H9 (cell line): ENCODE results near the gene YBX1. TPM values are rescaled to one million over a fixed set of nuclear protein-coding genes. Genes with fewer than 3 reads are reported as not detected.
A peak's percentile ranks its signal among the peaks of the same experiment; 100 is the strongest.

Source experiments
- DNase-seq: peaks from one replicate; pipeline ENCODE4 v3.0.0-alpha.2; 2017
- H2AFZ ChIP-seq: one replicate; pipeline ENCODE4 v1.6.1; 2013; ENCODE audit warnings: mild to moderate bottlenecking, low read length, control low read depth, moderate library complexity
- H2AK5ac ChIP-seq: 2 replicates; pipeline ENCODE4 v1.6.1; 2013; ENCODE audit warnings: low read length, control low read depth, mixed read lengths; ENCODE audit not compliant: insufficient read length
- H2BK120ac ChIP-seq: one replicate; pipeline ENCODE4 v1.6.1; 2013; ENCODE audit warnings: low read depth, mild to moderate bottlenecking, low read length, control low read depth, inconsistent platforms; ENCODE audit not compliant: poor library complexity, severe bottlenecking
- H2BK12ac ChIP-seq: 2 replicates; pipeline ENCODE4 v1.6.1; 2013; ENCODE audit warnings: low read length, control low read depth, mixed read lengths, low read depth; ENCODE audit not compliant: insufficient read length
- H2BK15ac ChIP-seq: 2 replicates; pipeline ENCODE4 v1.6.1; 2013; ENCODE audit warnings: low read depth, low read length, control low read depth
- H2BK20ac ChIP-seq: one replicate; pipeline ENCODE4 v1.6.1; 2013; ENCODE audit warnings: low read depth, mild to moderate bottlenecking, low read length, control low read depth, inconsistent platforms; ENCODE audit not compliant: poor library complexity, severe bottlenecking
- H2BK5ac ChIP-seq: 2 replicates; pipeline ENCODE4 v1.6.1; 2013; ENCODE audit warnings: low read length, control low read depth, mixed read lengths; ENCODE audit not compliant: insufficient read length
- H3K14ac ChIP-seq: 2 replicates; pipeline ENCODE4 v1.6.1; 2013; ENCODE audit warnings: low read length, control low read depth; ENCODE audit not compliant: insufficient read depth
- H3K18ac ChIP-seq: 2 replicates; pipeline ENCODE4 v1.6.1; 2013; ENCODE audit warnings: low read depth, mild to moderate bottlenecking, mixed read lengths, low read length, control low read depth; ENCODE audit not compliant: insufficient read length
- H3K23ac ChIP-seq: 2 replicates; pipeline ENCODE4 v1.6.1; 2013; ENCODE audit warnings: low read length, control low read depth, mixed read lengths, low read depth; ENCODE audit not compliant: insufficient read length
- H3K23me2 ChIP-seq: 2 replicates; pipeline ENCODE4 v1.6.1; 2013; ENCODE audit warnings: low read depth, mild to moderate bottlenecking, mixed read lengths, low read length, control low read depth; ENCODE audit not compliant: insufficient read length, poor library complexity, severe bottlenecking
- H3K27ac ChIP-seq: 2 replicates; pipeline ENCODE4 v1.5.1; 2013; ENCODE audit warnings: low read length, control low read depth, mixed read lengths, low read depth; ENCODE audit not compliant: insufficient read length
- H3K27me3 ChIP-seq: 2 replicates; pipeline ENCODE4 v1.6.1; 2013; ENCODE audit warnings: low read length, control low read depth, inconsistent platforms; ENCODE audit not compliant: insufficient read depth
- H3K4ac ChIP-seq: 2 replicates; pipeline ENCODE4 v1.6.1; 2013; ENCODE audit warnings: low read depth, mild to moderate bottlenecking, control low read depth, inconsistent platforms, low read length, moderate library complexity
- H3K4me1 ChIP-seq: 2 replicates; pipeline ENCODE4 v1.6.1; 2013; ENCODE audit warnings: low read length, control low read depth, inconsistent platforms; ENCODE audit not compliant: insufficient read depth
- H3K4me2 ChIP-seq: 2 replicates; pipeline ENCODE4 v1.6.1; 2013; ENCODE audit warnings: low read length, control low read depth, mixed read lengths; ENCODE audit not compliant: insufficient read length, insufficient read depth
- H3K56ac ChIP-seq: 2 replicates; pipeline ENCODE4 v1.6.1; 2013; ENCODE audit warnings: low read depth, mild to moderate bottlenecking, mixed read lengths, low read length, control low read depth; ENCODE audit not compliant: insufficient read length
- H3K79me1 ChIP-seq: 2 replicates; pipeline ENCODE4 v1.6.1; 2013; ENCODE audit warnings: low read depth, mild to moderate bottlenecking, moderate library complexity, low read length, control low read depth, inconsistent platforms; ENCODE audit not compliant: insufficient read depth, poor library complexity, severe bottlenecking
- H3K79me2 ChIP-seq: 2 replicates; pipeline ENCODE4 v1.6.1; 2013; ENCODE audit warnings: low read length, control low read depth, inconsistent platforms; ENCODE audit not compliant: insufficient read depth
- H3K9ac ChIP-seq: 2 replicates; pipeline ENCODE4 v1.6.1; 2013; ENCODE audit warnings: low read length, control low read depth, mixed read lengths; ENCODE audit not compliant: insufficient read length; ENCODE audit errors: extremely low read depth
- H3K9me3 ChIP-seq: one replicate; pipeline ENCODE4 v1.6.1; 2013; ENCODE audit warnings: low read depth, low read length, inconsistent platforms; ENCODE audit not compliant: control insufficient read depth
- H3T11ph ChIP-seq: one replicate; pipeline ENCODE4 v1.6.1; 2013; ENCODE audit warnings: mild to moderate bottlenecking, low read length, control low read depth, inconsistent platforms
- H4K20me1 ChIP-seq: one replicate; pipeline ENCODE4 v1.6.1; 2013; ENCODE audit not compliant: control insufficient read depth, insufficient read length, insufficient read depth
- H4K5ac ChIP-seq: 2 replicates; pipeline ENCODE4 v1.6.1; 2013; ENCODE audit warnings: low read depth, mild to moderate bottlenecking, mixed read lengths, low read length, control low read depth; ENCODE audit not compliant: insufficient read length
- H4K8ac ChIP-seq: replicated peaks from 2 replicates; pipeline ENCODE4 v1.6.1; 2013; ENCODE audit warnings: low read length, control low read depth, mixed read lengths, low read depth; ENCODE audit not compliant: insufficient read length
- H4K91ac ChIP-seq: 2 replicates; pipeline ENCODE4 v1.6.1; 2013; ENCODE audit warnings: low read depth, mild to moderate bottlenecking, moderate library complexity, mixed read lengths, low read length, control low read depth; ENCODE audit not compliant: insufficient read length
- H3K27ac Mint-ChIP-seq, 3 experiments: 2 replicates in 2 of 3; 3 replicates in 1 of 3; pipeline ENCODE4 v1.8.0; 2020 to 2021; ENCODE audit warnings: mixed read lengths in 3 of 3, mild to moderate bottlenecking in 1 of 3, moderate library complexity in 1 of 3
- H3K27me3 Mint-ChIP-seq: 2 replicates; pipeline ENCODE4 v1.8.0; 2021; ENCODE audit warnings: low read depth, mild to moderate bottlenecking, moderate library complexity, mixed read lengths
- H3K36me3 Mint-ChIP-seq, 3 experiments: 2 replicates in 2 of 3; 3 replicates in 1 of 3; pipeline ENCODE4 v1.8.0; 2020 to 2021; ENCODE audit warnings: low read depth in 3 of 3, mixed read lengths in 3 of 3; ENCODE audit not compliant: insufficient read depth in 1 of 3
- H3K4me1 Mint-ChIP-seq, 2 experiments: 2 replicates each; pipeline ENCODE4 v1.8.0; 2020; ENCODE audit warnings: mixed read lengths in 2 of 2
- H3K4me3 Mint-ChIP-seq, 2 experiments: 2 replicates in 1 of 2; 3 replicates in 1 of 2; pipeline ENCODE4 v1.8.0; 2020 to 2021; ENCODE audit warnings: mild to moderate bottlenecking in 2 of 2, mixed read lengths in 2 of 2, moderate library complexity in 1 of 2
- H3K9me3 Mint-ChIP-seq, 2 experiments: 2 replicates in 1 of 2; 3 replicates in 1 of 2; pipeline ENCODE4 v1.8.0; 2020; ENCODE audit warnings: mild to moderate bottlenecking in 2 of 2, mixed read lengths in 2 of 2, moderate library complexity in 1 of 2
- CTCF ChIP-seq: fragments of 200-600 bp; sonication (generic); conservative IDR thresholded peaks from 3 replicates; pipeline ENCODE4 v1.8.0; 2021; ENCODE audit warnings: antibody characterized with exemption, mild to moderate bottlenecking
- WGBS: extraction: QIAGEN DNeasy Blood & Tissue Kit; methylation state at CpG from one replicate; pipeline ENCODE4 v1.1.7; 2013; ENCODE audit warnings: missing lambda C conversion rate, low lambda C conversion rate, mixed read lengths; ENCODE audit not compliant: insufficient read length; ENCODE audit errors: extremely low coverage; 5-methylcytosine and 5-hydroxymethylcytosine counted together
- total RNA-seq: library from RNA; stranded (reverse); gene quantifications from 2 replicates; pipeline ENCODE4 v1.2.1, GENCODE V29; 2021

The YBX1 gene
- total RNA-seq, 1 experiment from 2014 or later, result 1,019 TPM

GRCh38 chr1:42692911-42693310 is 10.7 kb downstream of the YBX1 start:
- peaks cover 31 to 63% (median 54%) of the 10 kb centered on the region in 3 experiments for H3K36me3 Mint-ChIP-seq
- no peak overlapping the region for H3T11ph ChIP-seq
- H3K14ac ChIP-seq, result no peak overlapping the region
- no peak overlapping the region for H3K4me3 Mint-ChIP-seq
- H4K91ac ChIP-seq, result no peak overlapping the region
- H3K27me3 ChIP-seq, result no peaks in the 10 kb centered on the region
- no peak overlapping the region for H2BK20ac ChIP-seq
- H2BK5ac ChIP-seq, result no peak overlapping the region
- no peaks in the 10 kb centered on the region for H3K9me3 Mint-ChIP-seq
- no peak overlapping the region for H2AK5ac ChIP-seq
- H3K23me2 ChIP-seq, result no peaks in the 10 kb centered on the region
- H3K9ac ChIP-seq, result no peak overlapping the region
- no peak overlapping the region for H2BK12ac ChIP-seq
- no peaks in the 10 kb centered on the region; the same call in 1 of the 2 replicates for H3K27me3 Mint-ChIP-seq
- WGBS, result no CpG with 5 or more reads among the region's 2 CpGs
- H3K27ac Mint-ChIP-seq, result peak overlapping the region; percentile 2 to 81 (median 63); a peak in 5 of 7 replicates
- H2AFZ ChIP-seq, result no peak overlapping the region
- no peak overlapping the region for H2BK15ac ChIP-seq
- H3K4me1 Mint-ChIP-seq, result peaks cover 36 to 42% of the 10 kb centered on the region in 2 experiments
- no peak overlapping the region for H3K4me2 ChIP-seq
- no peaks in the 10 kb centered on the region for H3K9me3 ChIP-seq
- H4K8ac ChIP-seq, result no peak overlapping the region
- peaks cover 6% of the 10 kb centered on the region for H3K79me1 ChIP-seq
- H4K5ac ChIP-seq, result no peak overlapping the region
- H3K18ac ChIP-seq, result no peak overlapping the region
- no peak overlapping the region for H3K4ac ChIP-seq
- H3K79me2 ChIP-seq, result peaks cover 58% of the 10 kb centered on the region
- TF ChIP-seq CTCF, result no peak
- no peaks in the 10 kb centered on the region for H3K4me1 ChIP-seq
- no peak overlapping the region for H3K56ac ChIP-seq
- H3K23ac ChIP-seq, result no peak overlapping the region
- H4K20me1 ChIP-seq, result no peaks in the 10 kb centered on the region
- H2BK120ac ChIP-seq, result no peak overlapping the region
- no peak overlapping the region for H3K27ac ChIP-seq
- DNase-seq, result no peak
